ENCODE results near the gene CST5.
"Not testable (repeated sequence)": the region's sequence is repeated elsewhere in the genome, so short reads cannot be mapped to it uniquely, and the experiment has no call there.

Gene CST5

GRCh38 chr20:23887856-23888255 is 8.3 kb upstream of the CST5 start:
- DNase-seq = no peak

GRCh38 chr20:23884771-23885162 is 5.2 kb upstream of the CST5 start:
- no peak for DNase-seq

GRCh38 chr20:23884136-23884770 is 4.7 kb upstream of the CST5 start:
- DNase-seq = no peak

- DNase-seq = no peak
Observed at GRCh38 chr20:23881371-23881770, 1.8 kb upstream of the CST5 start.

GRCh38 chr20:23880417-23880816 is 869 bp upstream of the CST5 start:
- DNase-seq = no peak

- DNase-seq = no peak
Observed at GRCh38 chr20:23879811-23880374, 345 bp upstream of the CST5 start.

- no peak for DNase-seq
Observed at GRCh38 chr20:23878787-23879186, 761 bp downstream of the CST5 start.

- DNase-seq = not testable (repeated sequence)
Observed at GRCh38 chr20:23878016-23878542, 1.5 kb downstream of the CST5 start.

- no peak for DNase-seq
Observed at GRCh38 chr20:23877524-23877923, 2.0 kb downstream of the CST5 start.

GRCh38 chr20:23875606-23876237 is 3.8 kb downstream of the CST5 start:
- no peak for DNase-seq

GRCh38 chr20:23874747-23875146 is 4.8 kb downstream of the CST5 start:
- DNase-seq = no peak

GRCh38 chr20:23873370-23874015 is 6.1 kb downstream of the CST5 start:
- no peak for DNase-seq

GRCh38 chr20:23872065-23872464 is 7.5 kb downstream of the CST5 start:
- no peak for DNase-seq

GRCh38 chr20:23870461-23870860 is 9.1 kb downstream of the CST5 start:
- DNase-seq = no peak

GRCh38 chr20:23869520-23869919 is 10.0 kb downstream of the CST5 start:
- no peak for DNase-seq

GRCh38 chr20:23868321-23868720 is 11.2 kb downstream of the CST5 start:
- DNase-seq = no peak

- no peak for DNase-seq
Observed at GRCh38 chr20:23867152-23867776, 12.3 kb downstream of the CST5 start.

- not testable (repeated sequence) for DNase-seq
Observed at GRCh38 chr20:23860771-23861170, 18.8 kb downstream of the CST5 start.

GRCh38 chr20:23857962-23858595 is 21.5 kb downstream of the CST5 start:
- DNase-seq = no peak

GRCh38 chr20:23856736-23857135 is 22.8 kb downstream of the CST5 start:
- no peak for DNase-seq

- DNase-seq = no peak
Observed at GRCh38 chr20:23856226-23856625, 23.3 kb downstream of the CST5 start.

- no peak for DNase-seq
Observed at GRCh38 chr20:23841693-23842092, 37.9 kb downstream of the CST5 start.

- DNase-seq = no peak
Observed at GRCh38 chr20:23835716-23836115, 43.8 kb downstream of the CST5 start.

Data from NCI-H187 (cell line).